H4 (cell line): Measurements from ENCODE around the gene GCH1. TPM values are rescaled to one million over a fixed set of nuclear protein-coding genes. Genes with fewer than 3 reads are reported as not detected.

Experiments
- DNase-seq: peaks from one replicate; pipeline ENCODE4 v3.0.0-alpha.2; 2015; ENCODE audit warnings: low spot score
- total RNA-seq: library from RNA; depleted of rRNA; stranded (reverse); fragments of >200 nt; shearing (Covaris generic); gene quantifications from 2 replicates; pipeline ENCODE4 v1.2.3, GENCODE V29; 2014

Gene GCH1
- total RNA-seq, 1 experiment from 2014 or later = 3.5 TPM

GRCh38 chr14:54823757-54824549 is 78.7 kb downstream of the GCH1 start:
- DNase-seq = no peak

- no peak for DNase-seq
These were observed 79.9 kb downstream of the GCH1 start for GRCh38 chr14:54822685-54823084.

- peak; percentile 92 for DNase-seq
These were observed 84.2 kb downstream of the GCH1 start for GRCh38 chr14:54818201-54819133.

- DNase-seq = no peak
These were observed 85.1 kb downstream of the GCH1 start for GRCh38 chr14:54817506-54817905.

GRCh38 chr14:54816450-54816849 is 86.2 kb downstream of the GCH1 start:
- DNase-seq = no peak

- no peak for DNase-seq
These were observed 87.1 kb downstream of the GCH1 start for GRCh38 chr14:54815515-54815914.

- peak; percentile 43 for DNase-seq
These were observed 87.6 kb downstream of the GCH1 start for GRCh38 chr14:54815016-54815415.

GRCh38 chr14:54814076-54814475 is 88.5 kb downstream of the GCH1 start:
- DNase-seq = peak; percentile 48

- no peak for DNase-seq
These were observed 89.5 kb downstream of the GCH1 start for GRCh38 chr14:54813081-54813480.

GRCh38 chr14:54812617-54813016 is 90.0 kb downstream of the GCH1 start:
- DNase-seq = no peak

- no peak for DNase-seq
These were observed 92.9 kb downstream of the GCH1 start for GRCh38 chr14:54809767-54810166.

GRCh38 chr14:54808326-54809161 is 94.1 kb downstream of the GCH1 start:
- no peak for DNase-seq

GRCh38 chr14:54807881-54808280 is 94.7 kb downstream of the GCH1 start:
- no peak for DNase-seq

GRCh38 chr14:54807428-54807827 is 95.2 kb downstream of the GCH1 start:
- DNase-seq = no peak

GRCh38 chr14:54806616-54807015 is 96.0 kb downstream of the GCH1 start:
- DNase-seq = no peak

- peak; percentile 71 for DNase-seq
These were observed 96.9 kb downstream of the GCH1 start for GRCh38 chr14:54805445-54806322.

GRCh38 chr14:54805070-54805444 is 97.6 kb downstream of the GCH1 start:
- DNase-seq = no peak

GRCh38 chr14:54804538-54805041 is 98.0 kb downstream of the GCH1 start:
- no peak for DNase-seq

- DNase-seq = no peak
These were observed 98.6 kb downstream of the GCH1 start for GRCh38 chr14:54803926-54804537.

- DNase-seq = no peak
These were observed 99.2 kb downstream of the GCH1 start for GRCh38 chr14:54803396-54803795.
